GM23248 (cell line): Measurements from ENCODE around the gene KIAA1671. TPM values are rescaled to one million over a fixed set of nuclear protein-coding genes. Genes with fewer than 3 reads are reported as not detected.

ENCODE experiments used
- DNase-seq: peaks from one replicate; pipeline ENCODE4 v3.0.0-alpha.2; 2015
- H2AFZ ChIP-seq: fragments of 200-600 bp; sonication (generic); 2 replicates; pipeline ENCODE4 v1.6.1; 2016; ENCODE audit warnings: antibody characterized with exemption
- H3F3A ChIP-seq: fragments of 200-600 bp; sonication (generic); 2 replicates; pipeline ENCODE4 v1.6.1; 2016; ENCODE audit warnings: mild to moderate bottlenecking, antibody characterized with exemption, mixed run types; ENCODE audit not compliant: insufficient read depth
- H3K27ac ChIP-seq: fragments of 200-600 bp; sonication (generic); 2 replicates; pipeline ENCODE4 v1.5.1; 2016; ENCODE audit warnings: mild to moderate bottlenecking
- H3K27me3 ChIP-seq: fragments of 200-600 bp; sonication (generic); replicated peaks from 2 replicates; pipeline ENCODE4 v1.6.1; 2016; ENCODE audit warnings: mild to moderate bottlenecking; ENCODE audit not compliant: insufficient read depth
- H3K36me3 ChIP-seq: fragments of 200-600 bp; sonication (generic); 2 replicates; pipeline ENCODE4 v1.6.1; 2016; ENCODE audit warnings: low read depth, mild to moderate bottlenecking
- H3K4me1 ChIP-seq: fragments of 200-600 bp; sonication (generic); 2 replicates; pipeline ENCODE4 v1.6.1; 2016; ENCODE audit warnings: mild to moderate bottlenecking; ENCODE audit not compliant: insufficient read depth
- H3K4me2 ChIP-seq: fragments of 200-600 bp; sonication (generic); one replicate; pipeline ENCODE4 v1.6.1; 2016; ENCODE audit warnings: mild to moderate bottlenecking; ENCODE audit not compliant: unreplicated experiment
- H3K4me3 ChIP-seq: fragments of 200-600 bp; sonication (generic); 2 replicates; pipeline ENCODE4 v1.5.1; 2016; ENCODE audit warnings: mild to moderate bottlenecking
- H3K79me2 ChIP-seq: fragments of 200-600 bp; sonication (generic); 2 replicates; pipeline ENCODE4 v1.6.1; 2016; ENCODE audit warnings: mild to moderate bottlenecking; ENCODE audit not compliant: insufficient read depth
- H3K9ac ChIP-seq: fragments of 200-600 bp; sonication (generic); 2 replicates; pipeline ENCODE4 v1.6.1; 2016; ENCODE audit warnings: mild to moderate bottlenecking
- H3K9me2 ChIP-seq: fragments of 200-600 bp; sonication (generic); 2 replicates; pipeline ENCODE4 v1.6.1; 2016; ENCODE audit warnings: mixed run types, mild to moderate bottlenecking, moderate library complexity; ENCODE audit not compliant: insufficient read depth
- H3K9me3 ChIP-seq: fragments of 200-600 bp; sonication (generic); one replicate; pipeline ENCODE4 v1.6.1; 2017; ENCODE audit warnings: low read depth
- H4K20me1 ChIP-seq: fragments of 200-600 bp; sonication (generic); 2 replicates; pipeline ENCODE4 v1.6.0; 2016; ENCODE audit not compliant: insufficient read depth
- EZH2 ChIP-seq: fragments of 200-600 bp; sonication (generic); IDR thresholded peaks from 2 replicates; pipeline ENCODE4 v1.6.1; 2018; ENCODE audit warnings: antibody characterized with exemption, mild to moderate bottlenecking; ENCODE audit not compliant: insufficient read depth, poor library complexity, severe bottlenecking
- EZH2phosphoT487 ChIP-seq: fragments of 200-600 bp; sonication (generic); IDR thresholded peaks from 2 replicates; pipeline ENCODE4 v1.6.1; 2018; ENCODE audit warnings: antibody characterized with exemption, moderate library complexity, mild to moderate bottlenecking, low read depth; ENCODE audit not compliant: insufficient read depth
- WGBS, 2 experiments: methylation state at CpG; one replicate each; pipeline ENCODE4 v1.1.6; 2015 to 2017; ENCODE audit warnings: low lambda C conversion rate in 2 of 2, low coverage in 1 of 2; ENCODE audit errors: missing lambda C conversion rate in 2 of 2; 5-methylcytosine and 5-hydroxymethylcytosine counted together
- in situ Hi-C: fragments of 300-500 bp; cut with MboI; formaldehyde crosslinking; loops from 2 replicates; pipeline ENCODE4 v1.15.0; 2020
- polyA plus RNA-seq: library from polyadenylated mRNA; unstranded; fragments of >200 nt; fragmentation: Nextera tagmentation; extraction: Ambion mirVana; gene quantifications from 2 replicates; pipeline ENCODE4 v1.2.1, GENCODE V29; 2016
- total RNA-seq: library from RNA; depleted of rRNA; stranded (reverse); fragments of >200 nt; shearing (Covaris generic); gene quantifications from 2 replicates; pipeline ENCODE4 v1.2.3, GENCODE V29; 2014

KIAA1671 gene
- total and polyA plus RNA-seq, 2 experiments from 2014 or later, result 0.25 to 0.76 TPM

DNA sequence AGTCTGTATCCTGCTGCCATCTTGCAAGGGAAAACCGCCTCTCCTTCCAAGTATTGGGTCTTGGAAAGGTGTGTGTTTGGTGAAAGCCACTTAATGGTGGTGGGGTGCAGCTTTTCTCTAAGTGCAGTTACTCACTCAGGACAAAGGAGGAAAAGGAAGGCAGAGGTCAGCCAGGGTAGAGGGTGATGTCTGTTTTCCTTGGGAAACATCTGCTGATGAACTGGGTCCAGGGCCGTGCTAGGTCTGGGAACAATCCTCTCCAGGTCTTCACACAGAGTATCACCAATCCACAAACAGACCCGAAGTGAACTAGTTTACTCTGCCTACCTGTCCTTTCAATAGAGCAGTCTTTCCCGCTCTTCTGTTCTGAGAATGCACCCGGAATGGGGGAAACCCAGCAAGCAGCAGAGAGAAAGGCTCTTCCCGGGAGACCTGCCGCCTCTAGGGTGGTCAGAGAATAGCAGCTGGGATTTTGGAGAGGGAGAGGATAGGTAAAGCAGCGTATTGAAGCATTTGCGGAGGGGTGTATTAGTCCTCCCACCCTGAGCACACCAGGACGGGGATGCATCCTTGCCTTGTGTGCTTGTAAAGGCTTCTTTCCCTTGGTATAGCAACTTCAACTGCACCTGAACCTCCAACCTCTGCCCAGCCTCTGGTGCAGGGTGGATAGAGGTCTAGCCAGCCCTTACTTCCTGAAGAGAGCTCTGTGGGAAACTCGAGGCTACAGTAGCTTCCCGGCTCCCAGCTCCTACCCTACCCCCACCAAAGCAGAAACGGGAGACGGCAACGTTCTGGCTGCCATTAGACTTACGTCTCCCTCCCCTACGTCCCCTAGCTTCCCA lies 26.7 kb upstream of the KIAA1671 start:
- no peak overlapping the region for H2AFZ ChIP-seq
- H3K9me3 ChIP-seq, result no peaks in the 10 kb centered on the region
- no peak overlapping the region for H3K27ac ChIP-seq
- 19 to 22% methylated on average over 17 of the region's 17 CpGs for WGBS, 2 experiments
- in situ Hi-C loops, result no loop called here
- no peaks in the 10 kb centered on the region for H3K4me1 ChIP-seq
- no peak for DNase-seq
- no peak overlapping the region for H3K4me2 ChIP-seq
- H3K27me3 ChIP-seq, result no peaks in the 10 kb centered on the region
- H3K9me2 ChIP-seq, result no peaks in the 10 kb centered on the region
- H3F3A ChIP-seq, result no peaks in the 10 kb centered on the region
- no peak overlapping the region for H3K9ac ChIP-seq
- no peaks in the 10 kb centered on the region for H4K20me1 ChIP-seq
- H3K36me3 ChIP-seq, result no peaks in the 10 kb centered on the region
- TF ChIP-seq EZH2phosphoT487, result no peak
- TF ChIP-seq EZH2, result no peak
- H3K4me3 ChIP-seq, result no peak overlapping the region
- no peaks in the 10 kb centered on the region for H3K79me2 ChIP-seq

DNA sequence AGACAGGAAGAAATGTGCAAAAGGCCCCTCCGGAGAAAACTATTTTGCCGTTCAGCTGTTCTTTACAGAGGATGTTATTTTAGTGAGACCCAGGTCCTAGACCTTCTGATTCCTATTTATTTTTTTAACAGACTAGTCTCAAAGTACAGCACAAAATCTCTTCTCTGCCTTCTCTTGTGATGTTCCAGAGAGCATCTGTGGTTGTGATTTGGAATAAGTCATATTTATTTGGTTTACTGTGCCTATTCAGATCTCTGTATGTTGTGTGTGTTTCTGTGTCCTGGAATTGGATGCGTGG lies 26.1 kb upstream of the KIAA1671 start:
- in situ Hi-C loops, result no loop called here
- H3K27ac ChIP-seq, result no peak overlapping the region
- no peak overlapping the region for H3K9ac ChIP-seq
- no peaks in the 10 kb centered on the region for H3K4me1 ChIP-seq
- 34 to 39% methylated on average over 3 of the region's 3 CpGs for WGBS, 2 experiments
- no peaks in the 10 kb centered on the region for H3K36me3 ChIP-seq
- no peaks in the 10 kb centered on the region for H3K79me2 ChIP-seq
- H3K4me3 ChIP-seq, result no peak overlapping the region
- no peaks in the 10 kb centered on the region for H4K20me1 ChIP-seq
- H3K9me3 ChIP-seq, result no peaks in the 10 kb centered on the region
- no peak overlapping the region for H3K4me2 ChIP-seq
- H3K27me3 ChIP-seq, result no peaks in the 10 kb centered on the region
- TF ChIP-seq EZH2, result no peak
- no peak for TF ChIP-seq EZH2phosphoT487
- no peaks in the 10 kb centered on the region for H3F3A ChIP-seq
- DNase-seq, result no peak
- no peak overlapping the region for H2AFZ ChIP-seq
- H3K9me2 ChIP-seq, result no peaks in the 10 kb centered on the region

DNA sequence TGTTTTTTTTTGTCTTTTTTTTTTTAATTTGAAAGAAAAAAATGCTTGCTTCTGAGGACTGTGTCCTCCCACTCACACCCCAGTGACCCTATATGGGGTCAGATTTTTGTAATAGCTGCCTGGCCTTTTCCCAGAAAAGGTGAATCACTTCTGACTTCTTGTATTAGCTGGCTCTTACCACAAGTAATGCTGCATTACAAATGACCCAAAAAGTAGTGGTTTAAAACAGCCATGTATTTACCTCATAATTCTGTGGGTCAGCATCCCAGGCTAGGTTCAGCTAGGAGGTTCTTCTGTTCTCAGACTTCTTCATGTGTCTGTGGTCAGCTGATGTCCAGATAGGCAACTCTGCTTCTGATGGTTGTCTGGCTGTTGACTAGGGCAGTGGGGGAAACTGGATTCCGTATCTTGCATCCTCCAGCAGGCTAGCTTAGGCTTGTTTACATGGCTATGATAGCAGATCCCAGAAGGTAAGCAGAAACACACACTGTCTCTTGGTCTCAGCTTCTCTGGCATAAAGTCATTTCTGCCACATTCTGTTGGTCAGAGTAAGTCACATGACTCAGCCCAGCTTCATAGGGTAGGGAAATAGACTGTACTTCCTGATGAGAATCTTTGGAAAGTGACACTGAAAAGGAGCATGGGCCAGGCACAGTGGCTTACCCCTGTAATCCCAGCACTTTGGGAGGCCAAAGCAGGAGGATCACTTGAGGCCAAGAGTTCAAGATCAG lies 25.5 kb upstream of the KIAA1671 start:
- DNase-seq, result peak; percentile 31
- Histone ChIP-seq H3K27ac (no peak overlapping the region), H3K9me2 (no peaks in the 10 kb centered on the region), H4K20me1 (no peaks in the 10 kb centered on the region), H3K36me3 (no peaks in the 10 kb centered on the region), H3F3A (no peaks in the 10 kb centered on the region), H3K9me3 (no peaks in the 10 kb centered on the region), H2AFZ (no peak overlapping the region), H3K79me2 (no peaks in the 10 kb centered on the region), H3K4me1 (no peaks in the 10 kb centered on the region), H3K4me2 (no peak overlapping the region), H3K27me3 (no peaks in the 10 kb centered on the region), H3K4me3 (no peak overlapping the region), H3K9ac (no peak overlapping the region)
- 80 to 90% methylated on average over 1 of the region's 1 CpG for WGBS, 2 experiments
- in situ Hi-C loops, result no loop called here
- TF ChIP-seq EZH2phosphoT487 (no peak), EZH2 (no peak)

DNA sequence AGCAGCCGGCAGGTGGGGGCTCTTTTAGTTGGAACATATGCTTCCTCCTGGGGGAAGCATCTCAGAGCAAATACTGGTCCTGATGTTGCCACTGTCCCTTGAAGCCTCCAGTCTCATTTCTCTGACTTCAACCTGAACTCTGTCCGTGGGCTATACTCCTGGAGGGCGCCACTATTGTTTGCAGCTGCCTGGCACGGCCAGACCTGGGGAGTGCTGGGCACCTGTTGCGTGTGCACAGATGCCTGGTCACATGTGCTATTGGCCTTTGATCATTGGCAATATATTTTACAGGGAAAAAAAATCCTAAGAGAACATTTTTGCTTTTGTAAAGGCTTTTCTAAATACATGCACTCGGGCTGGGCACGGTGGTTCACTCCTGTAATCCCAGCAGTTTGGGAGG lies 24.2 kb upstream of the KIAA1671 start:
- Histone ChIP-seq H3K4me3 (no peak overlapping the region), H3K9me2 (no peaks in the 10 kb centered on the region), H3K4me1 (no peaks in the 10 kb centered on the region), H4K20me1 (no peaks in the 10 kb centered on the region), H2AFZ (no peak overlapping the region), H3K79me2 (no peaks in the 10 kb centered on the region), H3F3A (no peaks in the 10 kb centered on the region), H3K9me3 (no peaks in the 10 kb centered on the region), H3K4me2 (no peak overlapping the region), H3K27me3 (no peaks in the 10 kb centered on the region), H3K27ac (no peak overlapping the region), H3K9ac (no peak overlapping the region), H3K36me3 (no peaks in the 10 kb centered on the region)
- no peak for DNase-seq
- in situ Hi-C loops, result no loop called here
- 44 to 45% methylated on average over 7 of the region's 7 CpGs for WGBS, 2 experiments
- TF ChIP-seq EZH2phosphoT487, result no peak
- no peak for TF ChIP-seq EZH2
